ENCODE results near the gene HIGD1A.

The HIGD1A gene

GRCh38 chr3:42800251-42800650 is 4.0 kb downstream of the HIGD1A start:
- DNase-seq (ENCODE audit: low read depth in 2 of 2) = no peak

DNA sequence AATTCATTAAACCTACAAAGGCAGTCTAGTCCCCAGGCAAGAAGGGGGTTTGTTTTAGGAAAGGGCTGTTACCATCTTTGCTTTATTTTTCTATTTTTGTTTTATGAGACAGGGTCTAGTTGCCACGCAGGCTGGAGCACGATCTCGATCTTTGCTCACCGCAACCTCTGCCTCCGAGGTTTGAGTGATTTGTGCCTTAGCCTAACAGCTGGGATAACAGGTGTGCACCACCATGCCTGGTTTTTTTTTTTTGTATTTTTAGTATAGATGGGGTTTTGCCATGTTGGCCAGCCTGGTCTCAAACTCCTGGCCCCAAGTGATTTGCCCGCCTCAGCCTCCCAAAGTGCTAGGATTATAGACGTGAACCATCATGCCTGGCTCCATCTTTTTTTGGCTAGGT is 4.9 kb downstream of the HIGD1A start:
- no peak for DNase-seq (ENCODE audit: low read depth in 2 of 2)

DNA sequence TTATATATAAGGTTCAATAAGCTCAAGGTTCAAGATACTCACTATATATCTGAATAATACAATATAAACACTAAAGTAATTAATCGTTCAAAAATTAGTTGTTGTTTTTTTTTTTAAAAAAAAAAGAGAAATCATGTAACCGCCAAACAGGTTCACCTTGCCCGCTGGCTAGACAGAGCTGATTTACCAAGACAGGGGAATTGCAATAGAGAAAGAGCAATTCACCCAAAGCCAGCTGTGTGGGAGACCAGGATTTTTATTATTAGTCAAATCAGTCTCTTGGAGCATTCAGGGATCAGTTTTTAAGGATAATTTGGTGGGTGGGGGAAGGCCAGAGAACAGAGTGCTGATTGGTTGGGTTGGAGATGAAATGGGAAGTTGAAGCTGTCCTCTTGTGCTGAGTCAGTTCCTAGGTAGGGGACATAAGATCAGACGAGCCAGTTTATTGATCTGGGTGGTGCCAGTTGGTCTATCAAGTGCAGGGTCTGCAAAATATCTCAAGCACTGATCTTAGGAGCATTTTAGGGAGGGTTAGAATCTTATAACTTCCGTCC is 7.9 kb downstream of the HIGD1A start:
- no peak for DNase-seq (ENCODE audit: low read depth in 2 of 2)

DNA sequence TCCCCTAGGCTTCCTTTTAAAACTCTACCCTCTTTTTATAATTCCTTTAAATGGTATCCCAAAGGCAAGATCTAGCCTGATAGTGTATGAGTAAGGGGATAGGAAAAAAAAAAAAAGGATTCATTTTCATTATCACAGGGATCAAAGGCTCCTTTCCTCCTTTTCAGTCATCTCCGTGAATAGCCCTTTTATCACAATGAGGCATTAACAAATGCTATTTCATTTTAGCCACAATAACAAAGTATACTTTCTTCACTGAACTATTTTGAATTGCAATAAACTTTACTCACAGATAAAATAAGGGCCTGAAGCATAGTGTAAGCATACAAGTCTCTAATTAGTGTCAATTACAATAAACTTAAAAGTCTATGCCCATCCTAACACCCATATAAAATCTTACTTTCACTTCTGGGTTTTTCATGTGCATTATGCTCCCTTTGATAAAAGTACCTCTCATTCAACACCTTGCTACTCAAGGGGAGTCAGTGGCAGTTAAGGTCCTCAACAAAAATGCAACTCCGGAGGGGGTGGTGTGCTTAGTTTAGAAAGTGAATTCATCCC is 8.6 kb downstream of the HIGD1A start:
- no peak for DNase-seq (ENCODE audit: low read depth in 2 of 2)

- DNase-seq (ENCODE audit: low read depth in 2 of 2) = no peak
Measured at GRCh38 chr3:42790714-42791229, 13.5 kb downstream of the HIGD1A start.

DNA sequence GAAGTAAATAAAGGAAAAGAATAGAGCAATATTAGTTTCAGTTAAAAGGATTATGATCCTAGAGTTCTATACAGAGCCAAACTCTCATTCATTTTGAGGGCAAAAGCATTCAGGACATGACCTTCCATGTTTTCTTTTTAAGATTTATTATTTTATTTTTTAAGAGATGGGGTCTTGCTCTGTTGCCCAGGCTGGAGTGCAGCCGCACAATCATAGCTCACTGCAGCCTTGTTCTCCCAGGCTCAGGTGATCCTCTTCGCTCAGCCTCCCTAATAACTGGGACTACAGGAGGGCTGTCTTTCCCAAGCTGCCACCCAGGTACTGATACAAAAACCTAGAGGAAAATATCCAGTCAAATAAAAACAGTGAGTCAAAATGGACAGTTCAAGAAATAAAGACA is 17.7 kb downstream of the HIGD1A start:
- no peak for DNase-seq (ENCODE audit: low read depth in 2 of 2)

GRCh38 chr3:42786212-42786611 is 18.1 kb downstream of the HIGD1A start:
- no peak for DNase-seq (ENCODE audit: low read depth in 2 of 2)

DNA sequence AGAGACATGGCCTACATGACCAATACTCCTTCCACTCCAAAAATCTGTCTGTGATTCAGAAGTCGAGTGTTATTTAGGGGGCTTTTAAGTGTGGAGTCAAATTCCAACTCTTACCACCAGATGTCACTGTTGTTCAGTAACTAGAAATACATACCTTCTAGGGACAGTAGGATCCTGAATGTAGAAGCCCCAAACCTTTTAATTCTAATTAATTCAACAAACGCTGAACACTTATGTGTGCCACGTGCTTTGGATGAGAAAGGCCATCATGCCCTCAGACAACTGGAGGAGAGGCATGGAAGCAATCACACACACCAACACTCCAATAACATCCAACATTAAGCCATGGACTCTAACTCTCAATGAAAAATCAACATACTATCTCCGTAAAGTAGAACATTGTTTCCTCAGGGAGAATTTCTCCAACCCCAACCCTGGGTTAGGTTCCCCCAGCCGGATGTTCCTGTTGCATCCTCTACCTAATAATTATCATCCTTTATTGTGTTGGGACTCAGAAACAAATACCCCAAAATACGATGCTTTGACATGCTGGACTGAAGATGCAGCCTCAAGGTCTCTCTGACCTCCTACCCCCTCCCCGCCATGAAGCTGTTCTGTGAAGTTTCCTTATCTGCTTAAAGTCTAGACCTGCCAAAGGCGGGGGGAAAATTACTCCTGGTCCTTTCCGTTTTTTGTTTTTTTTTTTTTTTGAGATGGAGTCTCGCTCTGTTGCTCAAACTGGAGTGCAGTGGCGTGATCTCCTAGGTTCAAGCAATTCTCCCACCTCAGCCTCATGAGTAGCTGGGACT is 23.2 kb downstream of the HIGD1A start:
- DNase-seq (ENCODE audit: low read depth in 2 of 2) = no peak

DNA sequence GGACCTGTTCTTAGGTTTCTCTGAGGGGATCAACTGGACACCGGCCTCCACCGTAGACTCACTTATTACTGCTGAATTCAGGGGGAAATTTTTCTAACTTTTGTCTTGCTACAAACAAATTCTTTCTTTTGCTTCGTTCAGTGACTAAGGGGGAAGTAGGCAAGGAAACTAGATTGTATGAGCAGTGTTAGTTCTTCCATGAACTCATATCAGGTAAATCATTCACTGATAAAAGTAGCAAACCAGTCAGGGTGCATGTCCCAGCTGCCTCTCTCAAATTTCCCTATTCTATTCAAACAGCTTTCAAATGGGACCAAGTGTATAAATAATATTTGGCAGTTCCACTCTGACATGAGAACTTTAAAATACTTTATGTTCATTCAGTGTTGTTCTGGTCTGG is 23.9 kb downstream of the HIGD1A start:
- no peak for DNase-seq (ENCODE audit: low read depth in 2 of 2)

- DNase-seq (ENCODE audit: low read depth in 2 of 2) = no peak
Measured at GRCh38 chr3:42778644-42779043, 25.6 kb downstream of the HIGD1A start.

DNA sequence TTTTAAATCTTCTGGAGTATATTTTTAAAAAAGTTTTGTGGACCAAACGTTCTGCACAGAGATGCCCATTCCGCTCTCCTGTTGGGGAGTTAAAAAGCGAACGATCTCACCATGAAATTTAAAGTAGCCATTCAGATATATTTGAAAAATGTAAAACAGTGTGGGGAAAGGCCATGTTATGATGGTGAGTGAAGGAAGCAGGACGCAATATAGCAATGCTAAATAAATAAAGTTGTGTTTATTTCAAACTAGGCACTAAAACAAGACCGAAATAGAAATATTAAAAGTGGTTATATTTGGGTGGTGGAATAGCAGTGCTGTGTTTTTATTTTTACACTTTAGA is 30.9 kb downstream of the HIGD1A start:
- no peak for DNase-seq (ENCODE audit: low read depth in 2 of 2)

DNA sequence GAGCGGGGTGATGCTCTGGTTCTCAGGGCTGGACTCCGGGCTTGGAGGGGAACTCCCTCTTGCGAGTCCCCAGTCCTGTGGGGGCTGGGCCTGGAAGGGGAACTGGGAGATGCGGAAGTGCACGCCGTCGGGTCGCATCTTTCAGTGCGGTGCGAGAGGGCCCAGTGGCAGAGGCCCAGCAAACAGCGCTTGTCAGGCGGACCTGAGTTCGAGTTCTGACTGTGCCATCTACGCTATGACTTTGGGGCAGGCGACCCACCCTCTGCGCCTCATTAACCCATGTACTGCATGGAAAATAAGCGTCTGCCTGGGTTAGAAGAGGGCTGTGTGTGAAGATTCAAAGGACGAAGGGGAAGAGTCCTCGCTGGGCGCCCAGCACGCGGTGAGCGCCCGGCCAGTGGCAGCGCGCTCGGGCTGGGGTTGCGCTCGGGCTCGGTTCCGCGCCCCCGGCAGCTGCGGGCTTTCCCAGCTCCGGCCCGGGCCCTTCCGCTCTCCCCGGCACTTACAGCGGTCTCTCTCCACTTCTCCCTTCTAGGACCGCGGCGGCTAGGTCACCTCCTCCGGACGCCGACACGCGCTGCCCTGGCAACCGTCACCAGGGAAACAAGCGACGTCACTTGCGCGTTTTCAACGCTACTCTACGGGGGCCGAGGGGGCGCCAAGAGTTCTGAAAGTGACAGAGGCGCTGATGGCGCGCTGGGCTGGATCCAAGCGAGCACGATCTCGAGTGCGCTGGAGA is 31.5 kb downstream of the HIGD1A start, which contains the start of gene CCDC13:
TSS of gene CCDC13 (minus strand) at position 584 of the 739 bp plus-strand sequence. CDS start 14,908 bp downstream, outside the sequence.
- peak; percentile 80 to 85 for DNase-seq (ENCODE audit: low read depth in 2 of 2)

GRCh38 chr3:42771271-42771670 is 33.0 kb downstream of the HIGD1A start:
- DNase-seq (ENCODE audit: low read depth in 2 of 2) = no peak

GRCh38 chr3:42769477-42770131 is 34.7 kb downstream of the HIGD1A start:
- DNase-seq (ENCODE audit: low read depth in 2 of 2) = no peak

- DNase-seq (ENCODE audit: low read depth in 2 of 2) = no peak
Measured at GRCh38 chr3:42764561-42765295, 39.6 kb downstream of the HIGD1A start.

DNA sequence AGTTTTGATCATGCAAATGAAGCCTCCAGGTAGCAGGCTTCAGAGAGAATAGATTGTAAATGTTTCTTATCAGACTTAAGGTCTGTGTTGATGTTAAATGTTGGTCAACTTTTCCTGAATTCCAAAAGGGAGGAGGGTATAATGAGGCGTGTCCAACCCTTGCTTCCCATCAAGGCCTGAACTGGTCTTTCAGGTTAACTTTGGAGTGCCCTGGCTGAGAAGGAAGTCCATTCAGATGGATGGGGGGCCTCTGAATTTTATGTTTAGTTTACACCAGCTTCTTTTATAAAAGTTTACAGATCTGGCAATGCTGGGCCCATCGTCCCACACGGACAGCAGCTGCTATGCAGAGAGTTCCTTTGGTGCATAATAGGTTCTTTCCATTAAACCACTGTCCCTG is 40.2 kb downstream of the HIGD1A start:
- no peak for DNase-seq (ENCODE audit: low read depth in 2 of 2)

DNA sequence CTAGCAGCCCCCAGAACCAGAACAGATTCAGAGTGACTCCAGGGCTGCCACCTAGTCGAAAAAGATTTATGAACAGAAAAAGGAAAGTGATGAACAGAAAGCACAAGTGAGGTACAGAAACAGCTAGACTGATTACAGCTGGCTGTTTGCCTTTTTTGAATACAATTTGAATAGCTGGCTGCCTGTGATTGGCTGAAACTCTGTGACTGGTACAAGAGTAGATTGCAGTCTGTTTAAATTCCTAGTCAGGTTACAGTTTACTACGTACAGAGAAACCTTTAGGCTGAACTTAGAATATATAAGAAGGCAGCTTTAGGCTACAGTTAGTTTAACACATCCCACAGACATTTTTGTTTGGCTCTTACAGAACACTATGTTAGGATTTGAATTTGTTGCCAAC is 41.3 kb downstream of the HIGD1A start:
- DNase-seq (ENCODE audit: low read depth in 2 of 2) = no peak

DNA sequence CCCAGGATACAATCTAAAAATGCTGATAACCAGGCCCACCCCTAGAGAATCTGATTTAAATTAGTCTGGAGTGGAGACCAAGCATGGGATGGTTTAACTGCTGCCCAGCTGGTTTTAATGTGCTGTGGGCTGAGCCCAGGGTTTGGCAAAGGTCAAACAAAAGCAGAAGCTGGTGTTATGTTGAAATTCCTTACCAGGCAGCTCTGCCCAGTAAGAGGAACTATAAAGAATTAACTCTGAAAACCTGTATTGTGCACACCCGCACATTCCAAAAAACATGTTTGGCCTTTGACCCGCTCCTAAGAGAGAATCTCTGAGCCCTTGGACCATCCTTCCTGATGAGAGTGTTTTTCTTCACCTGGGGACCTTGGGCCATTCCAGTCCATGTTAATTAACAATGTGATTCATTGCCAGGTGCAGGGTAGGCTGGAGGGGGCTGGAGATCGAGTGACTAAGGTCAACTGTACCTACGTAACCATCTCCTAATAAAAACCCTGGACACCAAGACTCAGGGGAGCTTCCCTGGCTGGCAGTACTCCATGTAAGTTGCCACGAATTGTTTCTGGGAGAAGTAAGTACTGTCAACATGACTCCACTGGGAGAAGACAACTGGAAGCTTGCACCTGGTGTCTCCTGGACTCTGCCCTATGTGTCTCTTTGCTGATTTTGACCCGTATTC is 42.1 kb downstream of the HIGD1A start:
- no peak for DNase-seq (ENCODE audit: low read depth in 2 of 2)

GRCh38 chr3:42758126-42758525 is 46.2 kb downstream of the HIGD1A start:
- no peak for DNase-seq (ENCODE audit: low read depth in 2 of 2)

DNA sequence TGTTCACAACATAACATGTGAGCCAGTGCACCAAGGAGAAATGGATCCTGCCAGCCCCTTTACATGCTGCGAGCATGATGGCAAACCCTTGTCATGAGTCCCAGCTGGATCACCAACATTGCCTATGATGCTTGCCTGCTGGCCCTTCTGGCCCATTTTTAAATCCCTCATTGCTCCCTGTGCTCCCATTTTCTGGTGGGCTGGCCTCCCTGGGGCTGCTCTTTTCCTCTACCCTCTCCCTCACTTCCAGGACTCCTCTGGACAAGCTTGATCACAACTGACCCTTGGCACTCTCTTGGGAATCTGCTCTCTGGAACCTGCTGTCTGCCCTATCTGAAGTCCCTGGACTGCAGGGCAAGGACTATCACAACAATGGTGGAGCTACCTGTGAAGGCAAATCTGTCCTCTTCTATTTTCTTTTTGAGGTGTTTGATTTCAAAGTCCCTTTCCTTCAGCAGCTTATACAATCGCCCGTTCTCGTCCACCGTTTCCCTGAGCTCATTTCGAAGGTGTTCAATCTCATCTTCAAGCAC is 47.5 kb downstream of the HIGD1A start:
- no peak for DNase-seq (ENCODE audit: low read depth in 2 of 2)
